Heart left ventricle (tissue), 16 donors: ENCODE data around the gene GADD45G. TPM values are rescaled to one million over a fixed set of nuclear protein-coding genes. Genes with fewer than 3 reads are reported as not detected.

ENCODE experiments used
- ATAC-seq, 4 donors: fragments of 200-7000 bp; cut with Tn5 transposase; one replicate each; pipeline ENCODE4 v1.9.1; 2020 to 2022; ENCODE audit warnings: moderate library complexity in 4 of 4, mild to moderate bottlenecking in 3 of 4, moderate number of reproducible peaks in 1 of 4
- DNase-seq, 5 donors: peaks; one replicate each; pipeline ENCODE4 v3.0.0-alpha.2; 2020
- H3K27ac ChIP-seq, 12 donors: fragments of 200-600 bp; sonication (generic) in 4 of 12; one replicate each; pipeline versions ENCODE4 v1.5.0 to v1.8.0; 2016 to 2022; ENCODE audit warnings: mild to moderate bottlenecking in 2 of 12
- H3K27me3 ChIP-seq, 9 donors: fragments of 200-600 bp; sonication (generic) in 2 of 9; one replicate each; pipeline versions ENCODE4 v1.5.1 to v1.8.0; 2016 to 2022; ENCODE audit warnings: mild to moderate bottlenecking in 3 of 9
- H3K36me3 ChIP-seq, 9 donors: fragments of 200-600 bp; sonication (generic) in 2 of 9; one replicate each; pipeline versions ENCODE4 v1.5.0 to v1.8.0; 2018 to 2022; ENCODE audit warnings: mild to moderate bottlenecking in 2 of 9
- H3K4me1 ChIP-seq, 12 donors: fragments of 200-600 bp; sonication (generic) in 4 of 12; one replicate each; pipeline versions ENCODE4 v1.5.0 to v1.8.0; 2016 to 2022; ENCODE audit warnings: mild to moderate bottlenecking in 3 of 12
- H3K4me3 ChIP-seq, 12 donors: fragments of 200-600 bp; sonication (generic) in 4 of 12; one replicate each; pipeline versions ENCODE4 v1.5.0 to v1.8.0; 2017 to 2022; ENCODE audit warnings: mild to moderate bottlenecking in 9 of 12, moderate library complexity in 4 of 12
- H3K9me3 ChIP-seq, 12 donors: fragments of 200-600 bp; sonication (generic) in 4 of 12; one replicate each; pipeline versions ENCODE4 v1.5.0 to v1.8.0; 2016 to 2022; ENCODE audit warnings: mild to moderate bottlenecking in 1 of 12
- CTCF ChIP-seq, 12 donors: fragments of 200-600 bp; sonication (generic) in 4 of 12; IDR thresholded peaks; one replicate each; pipeline versions ENCODE4 v1.5.0 to v1.8.0; 2018 to 2022; ENCODE audit warnings: antibody characterized with exemption in 12 of 12, mild to moderate bottlenecking in 5 of 12
- POLR2A ChIP-seq, 2 donors: fragments of 450-650 bp; IDR thresholded peaks; one replicate each; pipeline ENCODE4 v1.6.1; 2017; ENCODE audit warnings: antibody characterized with exemption in 2 of 2, mild to moderate bottlenecking in 2 of 2, moderate library complexity in 2 of 2
- WGBS, 4 donors: extraction: QIAGEN DNeasy Blood & Tissue Kit in 2 of 4; methylation state at CpG; one replicate each; pipeline versions ENCODE4 v1.1.5 to v1.1.7; 2013 to 2018; 5-methylcytosine and 5-hydroxymethylcytosine counted together
- intact Hi-C, 10 donors: fragments of 100-400 bp; cut with DNase I; formaldehyde crosslinking; loops; one replicate each; pipeline versions ENCODE4 v1.11.1 to v1.14.2; 2022
- polyA plus RNA-seq, 2 donors: library from polyadenylated mRNA; stranded (reverse); fragments of 200-250 nt; gene quantifications; one replicate each; pipeline ENCODE4 v1.2.3, GENCODE V29; 2013
- total RNA-seq, 9 donors: library from RNA; depleted of rRNA in 2 of 9; stranded (reverse); fragments of >200 nt in 2 of 9; fragmentation: NEBNext Ultra II Directional in 3 of 9; extraction: Animal tissue kit (Norgen Biotek cat#: 25700) in 3 of 9; gene quantifications; one replicate each; pipeline versions ENCODE4 v1.1.0 to v1.2.4, GENCODE V29; 2016 to 2023
- donor health status: ischemic (EF 13 %, LVEDD 7.1; RV severe dilation, severe dysfunction).
- donor health status: healthy with polysubstance abuse.
- donor health status: DM: no; HTN: yes; CAD: no.
- donor health status: DM: no; HTN: no; CAD: no.
- donor health status: ischemic (EF 25% LVEDD 6.9; RV normal size, moderate dysfunction).
- donor health status: ischemic (EF 25% LVEDD 5.7; RV mildly dilated, moderate dysfunction).
- donor health status: healthy.
- donor health status: DM: yes; HTN: yes; CAD: no.
- donor health status: ischemic (EF 35%, LVEDD 5.7; RV mildly dilated, moderate dysfunction).
- donor health status: nonischemic (EF 11% LVEDD 7.7; RV severe dilation, severe dysfunction).
- donor health status: DM: yes; HTN: yes; CAD: no.
- donor health status: PGD.
- donor health status: ischemic (EF 29% LVEDD 5.4; RV normal size, mild dysfunction).
- donor health status: nonischemic (EF 23%, LVEDD 6.1; RV moderate dilation, normal function).

Gene GADD45G
- total and polyA plus RNA-seq, 11 donors: 9.9 to 118 (median 17.7) TPM

- WGBS, 4 donors: 72 to 83% (median 73%) methylated on average over 20 of the region's 20 CpGs
- Histone ChIP-seq H3K9me3 (no peaks in the 10 kb centered on the region), H3K27ac (peak overlapping the region; percentile 30 to 85 (median 72)), H3K4me3 (no peak overlapping the region), H3K27me3 (no peaks in the 10 kb centered on the region), H3K4me1 (peaks cover 0 to 40% (median 20%) of the 10 kb centered on the region in 12 donors), H3K36me3 (no peaks in the 10 kb centered on the region)
- intact Hi-C loops: loop anchor here in 3 of 10 donors (5.0 to 10.0 kb wide), 5 partner anchors 52 to 294 kb away; no protein-coding TSS in a partner anchor
- ATAC-seq (peak; percentile 71 to 87 (median 76)), DNase-seq (peak in 1 of 5 donors; percentile 45)
- TF ChIP-seq CTCF (IDR thresholded peaks at IDR 0.05) (no peak), POLR2A (IDR thresholded peaks at IDR 0.05) (no peak)
These were observed 18.4 kb downstream of the GADD45G start for GRCh38 chr9:89622933-89623861.

- peak in 3 of 12 donors; percentile 19 to 21 (median 19) for TF ChIP-seq CTCF (IDR thresholded peaks at IDR 0.05)
- no peak for TF ChIP-seq POLR2A (IDR thresholded peaks at IDR 0.05)
- peak; percentile 65 to 76 (median 68) for ATAC-seq
- H3K9me3 ChIP-seq: no peaks in the 10 kb centered on the region
- H3K4me1 ChIP-seq: peaks cover 0 to 40% (median 20%) of the 10 kb centered on the region in 12 donors
- 75 to 80% (median 77%) methylated on average over 9 to 11 of the region's 11 CpGs for WGBS, 4 donors
- no peaks in the 10 kb centered on the region for H3K36me3 ChIP-seq
- peak; percentile 25 to 74 (median 46) for DNase-seq
- no peaks in the 10 kb centered on the region for H3K27me3 ChIP-seq
- no peak overlapping the region for H3K4me3 ChIP-seq
- intact Hi-C loops: loop anchor here in 3 of 10 donors (5.0 to 10.0 kb wide), 5 partner anchors 51 to 293 kb away; no protein-coding TSS in a partner anchor
- peak overlapping the region; percentile 30 to 85 (median 72) for H3K27ac ChIP-seq
These were observed 19.2 kb downstream of the GADD45G start for GRCh38 chr9:89623925-89624420.

GRCh38 chr9:89625721-89626687 is 21.2 kb downstream of the GADD45G start:
- intact Hi-C loops: loop anchor here in 3 of 10 donors (5.0 to 10.0 kb wide), 3 partner anchors 36 to 109 kb away; no protein-coding TSS in a partner anchor
- no peaks in the 10 kb centered on the region for H3K36me3 ChIP-seq
- TF ChIP-seq POLR2A (IDR thresholded peaks at IDR 0.05) (no peak), CTCF (IDR thresholded peaks at IDR 0.05) (no peak)
- H3K27me3 ChIP-seq: no peaks in the 10 kb centered on the region
- 88 to 95% (median 92%) methylated on average over 13 to 14 of the region's 14 CpGs for WGBS, 4 donors
- no peak overlapping the region for H3K27ac ChIP-seq
- no peak for DNase-seq
- no peak overlapping the region for H3K4me3 ChIP-seq
- no peaks in the 10 kb centered on the region for H3K9me3 ChIP-seq
- no peak for ATAC-seq
- H3K4me1 ChIP-seq: peaks cover 0 to 40% (median 20%) of the 10 kb centered on the region in 12 donors
